ENCODE results near the gene DHCR7. TPM values are rescaled to one million over a fixed set of nuclear protein-coding genes. Genes with fewer than 3 reads are reported as not detected.
"Not testable (repeated sequence)": the region's sequence is repeated elsewhere in the genome, so short reads cannot be mapped to it uniquely, and the experiment has no call there.

Gene DHCR7
- total RNA-seq, 1 donor from 2014 or later = 97.0 TPM

DNA sequence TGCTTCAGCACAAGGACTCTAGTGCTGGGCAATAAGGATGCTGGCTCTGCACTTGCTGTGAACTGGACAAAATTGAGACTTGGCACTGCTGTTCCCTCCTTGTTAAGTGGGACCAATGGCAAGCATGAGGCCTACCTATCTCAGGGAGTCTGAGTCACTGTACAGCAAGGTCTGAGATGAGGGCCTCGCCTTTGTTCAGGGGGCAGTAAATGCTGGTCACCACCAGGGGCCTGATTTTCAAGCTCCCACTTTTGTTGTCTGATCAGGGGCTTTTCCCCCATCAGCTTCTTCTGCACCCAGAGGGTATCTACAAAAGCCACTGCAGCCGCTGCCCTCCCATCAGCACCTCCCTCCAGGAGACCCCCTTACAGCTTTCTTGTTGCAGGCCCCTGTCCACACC is 22.8 kb downstream of the DHCR7 start:
- Mint-ChIP-seq H3K27me3 (no peaks in the 10 kb centered on the region), H3K36me3 (no peaks in the 10 kb centered on the region), H3K27ac (no peak overlapping the region), H3K4me1 (ENCODE audit: unreplicated experiment) (peaks cover 5% of the 10 kb centered on the region), H3K9me3 (no peaks in the 10 kb centered on the region), H3K4me3 (no peak overlapping the region)
- DNase-seq (ENCODE audit: extremely low spot score, unreplicated experiment) = no peak
- TF ChIP-seq, protein P1, sequence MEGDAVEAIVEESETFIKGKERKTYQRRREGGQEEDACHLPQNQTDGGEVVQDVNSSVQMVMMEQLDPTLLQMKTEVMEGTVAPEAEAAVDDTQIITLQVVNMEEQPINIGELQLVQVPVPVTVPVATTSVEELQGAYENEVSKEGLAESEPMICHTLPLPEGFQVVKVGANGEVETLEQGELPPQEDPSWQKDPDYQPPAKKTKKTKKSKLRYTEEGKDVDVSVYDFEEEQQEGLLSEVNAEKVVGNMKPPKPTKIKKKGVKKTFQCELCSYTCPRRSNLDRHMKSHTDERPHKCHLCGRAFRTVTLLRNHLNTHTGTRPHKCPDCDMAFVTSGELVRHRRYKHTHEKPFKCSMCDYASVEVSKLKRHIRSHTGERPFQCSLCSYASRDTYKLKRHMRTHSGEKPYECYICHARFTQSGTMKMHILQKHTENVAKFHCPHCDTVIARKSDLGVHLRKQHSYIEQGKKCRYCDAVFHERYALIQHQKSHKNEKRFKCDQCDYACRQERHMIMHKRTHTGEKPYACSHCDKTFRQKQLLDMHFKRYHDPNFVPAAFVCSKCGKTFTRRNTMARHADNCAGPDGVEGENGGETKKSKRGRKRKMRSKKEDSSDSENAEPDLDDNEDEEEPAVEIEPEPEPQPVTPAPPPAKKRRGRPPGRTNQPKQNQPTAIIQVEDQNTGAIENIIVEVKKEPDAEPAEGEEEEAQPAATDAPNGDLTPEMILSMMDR (conservative IDR thresholded peaks at IDR 0.05) = peak; percentile 25

DNA sequence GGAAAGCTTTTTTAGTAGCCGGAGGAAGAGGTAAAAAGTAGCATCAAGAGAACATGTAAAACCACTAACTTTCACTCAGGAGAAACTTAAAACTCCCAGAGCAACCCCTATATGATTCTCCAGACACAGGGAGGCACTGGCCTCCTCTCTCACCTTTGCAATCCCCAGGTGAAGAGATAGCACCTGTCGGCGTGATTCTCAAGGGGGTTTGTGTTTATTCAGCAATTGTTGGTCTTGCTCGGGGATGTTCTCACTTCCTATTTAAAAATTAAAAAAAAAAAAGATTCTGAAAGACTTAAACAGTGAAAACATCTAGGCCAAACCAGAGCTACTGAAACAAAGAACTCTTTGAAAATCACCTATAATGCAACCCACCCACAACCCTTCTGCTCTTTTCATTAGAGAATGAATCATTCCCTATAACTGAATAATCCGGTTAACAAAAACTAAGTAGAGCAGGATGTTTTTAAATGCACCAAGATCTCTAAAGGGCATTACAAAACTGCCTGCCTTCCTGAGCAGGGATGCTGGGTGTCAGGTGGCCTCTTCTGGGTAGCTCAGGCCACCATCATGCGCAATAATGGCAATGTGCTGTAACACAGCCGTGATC is 24.9 kb downstream of the DHCR7 start:
- Mint-ChIP-seq H3K4me1 (ENCODE audit: unreplicated experiment) (no peaks in the 10 kb centered on the region), H3K9me3 (no peaks in the 10 kb centered on the region), H3K27ac (no peak overlapping the region), H3K36me3 (no peaks in the 10 kb centered on the region), H3K27me3 (no peaks in the 10 kb centered on the region), H3K4me3 (no peak overlapping the region)
- DNase-seq (ENCODE audit: extremely low spot score, unreplicated experiment) = no peak
- TF ChIP-seq, protein P1 (conservative IDR thresholded peaks at IDR 0.05) = no peak

DNA sequence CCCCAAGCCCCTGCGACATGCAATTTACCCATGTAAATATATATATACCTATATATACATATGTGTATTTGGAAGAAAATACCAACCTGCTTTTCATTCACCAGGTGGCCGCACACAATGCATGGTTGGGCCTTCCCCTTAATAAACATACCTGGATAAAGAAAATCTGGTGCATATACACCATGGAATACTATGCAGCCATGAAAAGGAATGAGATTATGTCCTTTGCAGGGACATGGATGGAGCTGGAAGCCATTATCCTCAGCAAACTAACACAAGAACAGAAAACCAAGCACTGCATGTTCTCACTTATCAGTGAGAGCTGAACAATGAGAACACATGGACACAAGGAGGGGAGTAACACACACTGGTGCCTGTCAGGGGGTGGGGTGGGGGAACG is 25.9 kb downstream of the DHCR7 start:
- not testable (repeated sequence) for H3K9me3 Mint-ChIP-seq; H3K27ac Mint-ChIP-seq; H3K4me1 Mint-ChIP-seq (ENCODE audit: unreplicated experiment); H3K4me3 Mint-ChIP-seq; DNase-seq (ENCODE audit: extremely low spot score, unreplicated experiment); H3K36me3 Mint-ChIP-seq; H3K27me3 Mint-ChIP-seq

DNA sequence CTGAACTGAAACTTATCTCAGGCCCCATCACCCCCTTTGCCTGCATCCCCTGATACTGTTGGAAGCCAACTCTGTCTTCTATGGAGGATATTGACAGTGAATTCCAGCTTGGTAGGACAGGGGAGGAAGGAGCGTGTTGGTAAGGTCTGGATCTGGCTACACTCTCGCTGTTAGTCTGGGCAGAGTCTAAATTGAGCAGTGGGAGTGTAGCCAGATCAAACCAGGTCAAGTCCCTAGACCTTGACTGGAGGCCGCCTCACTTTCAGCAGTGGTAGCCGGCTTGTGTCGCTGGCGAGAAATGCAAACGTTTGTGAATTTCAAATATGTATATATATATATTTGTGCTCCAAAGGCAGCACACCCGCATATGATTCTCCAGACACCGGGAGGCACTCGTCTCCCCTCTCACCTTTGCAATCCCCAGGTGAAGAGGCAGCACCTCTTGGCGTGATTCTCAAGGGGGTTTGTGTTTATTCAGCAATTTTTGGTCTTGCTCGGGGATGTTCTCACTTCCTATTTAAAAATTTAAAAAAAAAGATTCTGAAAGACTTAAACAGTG is 26.7 kb downstream of the DHCR7 start:
- H3K27me3 Mint-ChIP-seq = no peaks in the 10 kb centered on the region
- no peaks in the 10 kb centered on the region for H3K9me3 Mint-ChIP-seq
- TF ChIP-seq, protein P1 (conservative IDR thresholded peaks at IDR 0.05) = no peak
- no peak overlapping the region for H3K4me3 Mint-ChIP-seq
- DNase-seq (ENCODE audit: extremely low spot score, unreplicated experiment) = no peak
- H3K27ac Mint-ChIP-seq = no peak overlapping the region
- no peaks in the 10 kb centered on the region for H3K36me3 Mint-ChIP-seq
- no peaks in the 10 kb centered on the region for H3K4me1 Mint-ChIP-seq (ENCODE audit: unreplicated experiment)

DNA sequence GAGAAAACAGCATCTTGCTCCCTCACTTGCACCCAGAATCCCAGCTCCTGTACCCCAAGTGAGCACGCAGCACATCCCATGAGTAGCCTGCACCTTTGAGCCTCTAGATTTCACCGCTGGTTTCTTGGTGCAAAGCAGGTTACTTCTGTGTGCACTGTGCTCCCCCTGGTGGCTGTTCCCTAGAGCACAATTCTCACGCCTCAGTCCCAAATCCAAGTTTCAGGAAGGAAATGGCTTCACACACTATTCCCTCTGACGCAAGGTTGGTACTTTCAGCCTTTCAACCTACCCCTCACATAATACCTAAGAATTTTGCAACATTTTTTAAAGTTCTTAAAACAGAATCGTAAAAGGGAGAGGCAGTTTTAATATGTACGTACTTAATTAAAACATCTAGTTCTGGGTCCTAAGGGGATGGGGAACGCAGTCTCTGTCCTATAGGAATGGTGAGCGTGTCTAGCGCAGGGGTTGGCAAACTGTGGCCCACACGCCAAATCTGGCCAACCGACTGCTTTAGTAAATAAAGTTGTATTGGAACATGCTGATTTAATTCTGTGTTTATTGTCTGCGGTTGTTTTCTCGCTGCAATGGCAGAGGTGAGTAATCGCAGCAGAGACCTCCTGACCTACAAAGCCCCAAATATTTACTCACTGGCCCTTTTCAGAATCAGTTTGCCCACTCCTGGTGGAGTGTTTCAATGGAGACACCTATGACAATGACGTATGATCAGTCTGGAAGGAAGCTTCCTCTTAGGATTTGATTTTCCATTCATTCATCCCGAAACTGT is 27.5 kb downstream of the DHCR7 start:
- no peak overlapping the region for H3K27ac Mint-ChIP-seq
- H3K4me3 Mint-ChIP-seq = no peak overlapping the region
- TF ChIP-seq, protein P1 (conservative IDR thresholded peaks at IDR 0.05) = peak; percentile 86
- H3K27me3 Mint-ChIP-seq = no peaks in the 10 kb centered on the region
- DNase-seq (ENCODE audit: extremely low spot score, unreplicated experiment) = no peak
- H3K9me3 Mint-ChIP-seq = no peaks in the 10 kb centered on the region
- no peaks in the 10 kb centered on the region for H3K4me1 Mint-ChIP-seq (ENCODE audit: unreplicated experiment)
- no peaks in the 10 kb centered on the region for H3K36me3 Mint-ChIP-seq

DNA sequence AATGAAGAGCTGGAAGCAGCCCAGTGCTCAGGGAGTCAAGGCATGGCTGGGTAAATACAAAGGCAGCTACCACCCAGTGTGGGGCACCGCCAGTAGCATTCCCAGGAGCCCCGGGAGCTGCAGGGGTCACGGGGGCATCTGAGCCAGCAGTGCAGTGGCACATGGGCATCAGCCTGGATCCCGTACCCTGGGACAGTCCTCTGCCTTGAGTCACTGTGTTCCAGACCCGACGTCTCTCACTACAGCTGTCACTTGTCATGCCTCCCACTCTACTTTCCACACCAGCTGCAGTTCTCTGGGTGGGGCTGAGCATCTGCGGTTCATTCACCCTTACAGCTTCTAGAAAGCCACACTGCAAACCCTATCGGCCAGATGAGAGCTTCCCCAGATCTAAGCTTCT is 29.6 kb downstream of the DHCR7 start:
- no peaks in the 10 kb centered on the region for H3K9me3 Mint-ChIP-seq
- no peak for DNase-seq (ENCODE audit: extremely low spot score, unreplicated experiment)
- no peak overlapping the region for H3K27ac Mint-ChIP-seq
- H3K36me3 Mint-ChIP-seq = no peaks in the 10 kb centered on the region
- TF ChIP-seq, protein P1 (conservative IDR thresholded peaks at IDR 0.05) = no peak
- peaks cover 3% of the 10 kb centered on the region for H3K27me3 Mint-ChIP-seq
- no peaks in the 10 kb centered on the region for H3K4me1 Mint-ChIP-seq (ENCODE audit: unreplicated experiment)
- no peak overlapping the region for H3K4me3 Mint-ChIP-seq
